ENCODE results near the gene OR4D2.
A peak's percentile ranks its signal among the peaks of the same experiment; 100 is the strongest.
"Not testable (repeated sequence)": the region's sequence is repeated elsewhere in the genome, so short reads cannot be mapped to it uniquely, and the experiment has no call there.

Gene OR4D2

DNA sequence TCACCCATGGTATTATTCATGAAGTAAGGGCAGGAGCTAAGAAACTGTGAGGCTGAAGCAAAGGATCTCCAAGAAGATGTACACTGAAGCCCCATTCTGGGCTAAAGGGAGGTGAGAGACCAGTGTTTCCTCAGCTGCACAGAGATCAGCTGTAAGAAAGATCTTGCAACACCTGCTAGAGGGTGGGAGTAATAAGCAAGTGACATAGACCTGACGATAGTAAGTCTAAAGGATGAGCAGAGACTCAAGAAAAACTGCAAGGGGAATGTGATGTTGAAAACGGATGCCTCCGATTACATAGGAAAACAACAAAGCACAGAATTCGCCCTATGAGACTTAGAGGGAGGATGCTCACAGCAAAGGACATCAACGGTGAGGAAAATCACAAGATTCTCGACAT lies at the start of gene OR4D2:
Gene OR4D2, plus strand, starts transcription at position 301 of the 400 bp plus-strand sequence. CDS start 2,674 bp downstream, outside the sequence.
- DNase-seq (ENCODE audit: low read depth) = no peak

DNA sequence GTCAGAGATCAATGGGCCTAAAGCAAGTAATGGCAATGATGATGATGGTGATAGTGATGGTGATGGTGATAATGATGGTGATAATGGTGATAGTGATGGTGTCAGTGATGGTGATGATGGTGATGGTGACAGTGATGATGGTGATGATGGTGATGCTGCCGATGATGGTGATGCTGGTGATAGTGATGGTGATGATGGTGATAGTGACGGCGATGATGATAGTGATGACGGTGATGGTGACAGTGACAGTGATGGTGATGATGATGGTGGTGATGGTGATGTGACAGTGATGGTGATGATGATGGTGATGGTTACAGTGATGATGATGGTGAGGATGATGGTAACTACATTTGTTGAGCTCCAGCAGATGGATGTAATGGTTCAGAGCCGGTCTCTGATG lies 49.4 kb upstream of the OR4D2 start:
- no peak for DNase-seq (ENCODE audit: low read depth)

DNA sequence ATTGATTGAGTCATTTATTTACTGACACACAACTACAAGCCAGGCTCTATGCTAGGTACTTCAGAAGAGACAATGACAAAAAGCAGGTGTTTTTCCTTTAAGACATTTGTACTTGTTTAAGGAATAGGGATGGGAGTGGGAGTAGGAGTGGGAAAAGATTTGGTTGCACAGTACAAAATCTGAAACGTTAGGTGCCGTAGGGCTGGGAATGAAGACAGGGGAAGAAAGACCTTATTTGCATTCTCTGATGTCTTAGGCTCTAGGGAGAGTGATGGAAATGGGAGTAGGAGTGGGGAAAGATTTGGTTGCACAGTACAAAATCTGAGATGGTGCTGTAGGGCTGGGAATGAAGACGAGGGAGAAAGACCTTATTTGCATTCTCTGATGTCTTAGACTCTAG lies 47.3 kb upstream of the OR4D2 start:
- no peak for DNase-seq (ENCODE audit: low read depth)

DNA sequence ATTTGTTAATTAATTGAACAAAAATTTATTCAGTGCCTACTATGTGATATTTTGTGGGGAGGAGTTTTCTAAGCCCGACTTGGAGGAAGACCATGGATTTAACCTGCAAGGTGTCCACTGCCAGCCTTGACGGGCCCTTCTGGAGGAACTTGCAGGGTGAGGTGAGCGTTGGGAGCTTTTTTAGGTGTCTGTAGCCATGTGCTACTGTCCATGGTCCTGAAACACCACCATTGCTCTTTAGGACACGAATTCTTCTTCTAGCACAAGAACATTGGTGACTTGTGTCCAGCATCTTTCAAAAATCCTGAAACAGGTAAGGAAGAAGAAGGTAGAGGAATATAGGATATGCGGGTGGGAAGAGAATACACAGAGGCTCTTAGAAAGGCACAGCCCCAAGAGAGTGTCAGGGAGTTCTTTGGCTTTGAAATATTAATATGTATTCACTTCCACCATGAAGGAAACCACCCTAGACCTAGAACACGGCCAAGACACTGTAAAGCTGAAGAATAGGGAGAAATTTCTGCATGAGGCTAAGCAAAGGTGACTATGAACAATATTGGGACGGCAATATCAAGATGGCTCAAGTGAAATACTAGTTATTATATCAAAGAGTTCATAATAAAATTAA lies 46.5 kb upstream of the OR4D2 start:
- no peak for DNase-seq (ENCODE audit: low read depth)

DNA sequence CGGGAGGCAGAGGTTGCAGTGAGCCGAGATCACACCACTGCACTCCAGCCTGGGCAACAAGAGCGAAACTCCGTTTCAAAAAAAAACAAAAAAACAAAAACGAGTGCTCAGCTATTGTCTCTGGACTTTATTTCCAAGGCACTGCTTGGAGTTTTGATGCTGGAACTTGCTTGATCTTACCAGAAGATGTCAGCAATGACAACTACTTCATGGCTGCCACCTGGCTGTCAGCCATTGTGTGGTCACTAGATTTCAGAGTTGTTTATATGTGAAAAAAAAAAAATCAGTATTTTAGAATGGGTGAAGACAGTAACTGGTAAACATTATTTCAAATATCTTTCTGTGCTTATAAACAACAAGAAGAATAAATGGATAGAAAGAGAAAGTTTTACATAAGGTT lies 44.9 kb upstream of the OR4D2 start:
- DNase-seq (ENCODE audit: low read depth) = no peak

DNA sequence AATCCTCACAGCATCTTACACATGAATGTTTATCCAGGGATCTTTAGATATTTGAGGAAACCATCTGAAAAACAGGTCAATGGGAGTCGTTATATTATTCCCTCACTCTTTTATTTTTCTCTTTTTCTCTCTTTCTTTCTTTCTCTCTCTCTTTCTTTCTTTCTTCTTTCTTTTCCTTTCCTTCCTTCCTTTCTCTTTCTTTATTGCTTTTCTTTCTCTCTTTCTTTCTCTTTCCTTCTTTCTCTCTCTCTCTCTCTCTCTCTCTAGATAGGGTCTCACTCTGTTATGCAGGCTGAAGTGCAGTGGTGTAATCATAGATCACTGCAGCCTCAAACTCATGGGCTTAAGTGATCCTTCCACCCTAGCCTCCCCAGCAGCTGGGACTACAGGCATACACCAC lies 38.9 kb upstream of the OR4D2 start:
- DNase-seq (ENCODE audit: low read depth) = no peak

DNA sequence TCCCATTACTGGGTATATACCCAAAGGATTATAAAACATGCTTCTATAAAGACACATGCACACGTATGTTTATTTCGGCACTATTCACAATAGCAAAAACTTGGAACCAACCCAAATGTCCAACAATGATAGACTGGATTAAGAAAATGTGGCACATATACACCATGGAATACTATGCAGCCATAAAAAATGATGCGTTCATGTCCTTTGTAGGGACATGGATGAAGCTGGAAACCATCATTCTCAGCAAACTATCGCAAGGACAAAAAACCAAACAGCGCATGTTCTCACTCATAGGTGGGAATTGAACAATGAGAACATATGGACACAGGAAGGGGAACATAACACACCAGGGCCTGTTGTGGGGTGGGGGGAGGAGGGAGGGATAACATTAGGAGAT lies 34.1 kb upstream of the OR4D2 start:
- DNase-seq (ENCODE audit: low read depth) = not testable (repeated sequence)

DNA sequence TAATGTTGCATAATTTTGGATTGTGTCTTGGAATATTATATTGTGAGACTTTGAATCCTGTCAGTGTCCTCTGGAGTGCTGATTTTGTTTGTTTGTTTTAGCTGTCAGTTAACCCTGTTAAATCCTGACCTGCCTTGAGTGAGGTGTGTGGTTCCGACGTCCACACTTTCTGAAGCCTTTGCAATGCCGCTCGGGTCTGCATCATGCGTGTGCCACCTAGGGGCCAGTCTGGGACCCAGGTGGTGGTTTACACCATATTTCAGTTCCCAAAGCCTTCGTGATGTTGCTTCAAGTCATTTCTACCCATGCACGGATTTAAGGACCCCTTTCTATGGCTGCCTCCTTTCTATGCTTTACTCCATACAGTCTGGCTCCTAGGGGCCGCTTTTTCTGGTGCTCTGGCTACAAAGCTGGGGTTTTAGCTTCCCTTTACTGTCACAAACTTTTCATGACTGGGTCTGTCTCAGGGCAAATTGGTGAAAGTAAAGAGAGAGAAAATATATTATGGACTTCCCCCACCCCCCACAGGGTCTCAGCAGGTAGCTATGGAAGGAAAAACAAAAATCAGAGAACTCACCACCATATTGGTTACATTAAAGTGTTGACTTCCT lies 30.0 kb upstream of the OR4D2 start:
- no peak for DNase-seq (ENCODE audit: low read depth)

DNA sequence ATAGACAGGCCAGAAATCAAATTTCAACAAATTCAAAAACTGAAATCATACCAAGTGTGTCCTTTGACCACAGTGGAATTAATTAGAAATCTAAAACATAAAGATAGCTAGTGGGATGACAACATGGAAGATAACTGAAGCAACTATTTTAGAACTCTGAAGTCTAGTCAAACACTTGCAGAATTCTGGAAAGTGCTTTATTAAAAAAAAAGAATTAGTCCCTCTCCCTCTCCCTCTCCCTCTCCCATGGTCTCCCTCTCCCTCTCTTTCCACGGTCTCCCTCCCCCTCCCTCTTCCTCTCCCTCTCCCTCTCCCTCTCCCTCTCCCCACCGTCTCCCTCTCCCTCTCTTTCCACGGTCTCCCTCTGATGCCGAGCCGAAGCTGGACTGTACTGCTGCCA lies 25.3 kb upstream of the OR4D2 start:
- no peak for DNase-seq (ENCODE audit: low read depth)

DNA sequence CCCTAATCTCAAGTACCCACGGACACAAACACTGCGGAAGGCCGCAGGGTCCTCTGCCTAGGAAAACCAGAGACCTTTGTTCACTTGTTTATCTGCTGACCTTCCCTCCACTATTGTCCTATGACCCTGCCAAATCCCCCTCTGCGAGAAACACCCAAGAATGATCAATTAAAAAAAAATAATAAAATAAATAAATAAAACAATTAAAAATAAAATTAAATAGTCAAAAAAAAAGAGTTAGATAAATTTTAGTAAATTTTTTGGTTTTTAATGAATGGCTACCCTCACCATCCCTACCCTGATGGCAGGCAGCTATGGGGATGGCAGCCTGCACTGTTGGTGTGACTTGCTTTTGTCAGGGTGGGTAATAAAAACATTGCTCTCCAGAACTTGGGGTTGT lies 23.4 kb upstream of the OR4D2 start:
- not testable (repeated sequence) for DNase-seq (ENCODE audit: low read depth)

DNA sequence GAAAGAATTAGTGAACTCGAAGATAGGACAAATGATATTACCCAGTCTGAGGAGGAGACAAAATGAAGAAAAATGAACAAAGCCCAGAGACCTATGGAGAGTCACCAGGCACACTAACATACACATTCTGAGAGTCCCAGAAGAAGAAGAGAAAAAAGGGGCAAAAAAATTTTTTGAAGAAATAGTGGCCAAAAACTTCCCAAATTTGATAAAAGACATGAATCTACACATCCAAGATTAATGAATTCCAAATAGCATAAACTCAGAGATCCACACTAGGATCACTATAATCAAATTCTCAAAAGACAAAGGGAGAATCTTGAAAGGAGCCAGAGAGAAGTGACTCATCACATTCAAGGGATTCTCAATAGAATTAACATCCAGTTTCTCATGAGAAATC lies 22.0 kb upstream of the OR4D2 start:
- DNase-seq (ENCODE audit: low read depth) = no peak

DNA sequence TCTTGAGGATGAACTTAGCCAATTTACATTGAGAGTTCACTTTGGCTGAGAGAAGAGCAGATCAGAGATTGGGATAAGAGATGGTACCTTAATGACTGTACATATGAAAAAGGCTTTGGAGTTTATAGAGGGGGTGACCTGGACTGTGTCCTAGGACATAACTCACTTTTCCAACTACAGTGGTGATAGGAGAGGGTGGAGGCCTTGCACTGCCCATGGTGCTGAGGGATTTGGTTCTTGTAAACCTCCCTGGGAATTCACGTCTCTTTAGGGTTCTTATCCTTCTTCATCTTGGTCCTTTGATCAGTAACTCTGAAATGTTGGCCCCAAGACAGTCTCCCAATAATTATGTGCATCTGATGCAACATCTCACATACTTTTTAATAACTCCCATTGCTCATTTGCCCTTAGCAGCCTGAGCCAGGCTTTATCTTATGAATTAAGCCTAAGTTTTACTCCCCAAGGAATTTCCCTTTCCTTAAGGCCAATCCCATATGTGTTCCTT lies 18.8 kb upstream of the OR4D2 start, which contains the start of gene OR4D1:
Gene OR4D1, plus strand, starts transcription at position 455 of the 505 bp plus-strand sequence. CDS start 6,770 bp downstream, outside the sequence.
- no peak for DNase-seq (ENCODE audit: low read depth)

DNA sequence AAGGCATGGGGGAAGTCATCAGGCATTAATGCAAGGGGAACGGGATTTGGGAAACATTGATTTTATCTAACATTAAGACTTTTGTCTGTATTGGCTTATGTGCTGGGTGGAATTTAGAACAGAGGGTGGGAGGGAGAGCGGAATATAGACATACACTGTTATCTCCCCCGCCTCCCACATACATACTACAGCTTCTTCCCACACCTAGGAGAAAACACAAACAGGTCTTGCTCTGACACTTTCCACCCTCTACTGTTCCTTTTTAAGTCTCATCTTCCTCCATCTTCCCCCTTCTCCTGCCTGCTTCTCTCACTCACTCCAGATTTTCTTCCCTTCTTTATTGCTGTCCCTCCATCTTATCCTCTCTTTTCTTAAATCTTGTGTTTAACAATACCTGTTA lies 18.2 kb upstream of the OR4D2 start:
- DNase-seq (ENCODE audit: low read depth) = no peak

DNA sequence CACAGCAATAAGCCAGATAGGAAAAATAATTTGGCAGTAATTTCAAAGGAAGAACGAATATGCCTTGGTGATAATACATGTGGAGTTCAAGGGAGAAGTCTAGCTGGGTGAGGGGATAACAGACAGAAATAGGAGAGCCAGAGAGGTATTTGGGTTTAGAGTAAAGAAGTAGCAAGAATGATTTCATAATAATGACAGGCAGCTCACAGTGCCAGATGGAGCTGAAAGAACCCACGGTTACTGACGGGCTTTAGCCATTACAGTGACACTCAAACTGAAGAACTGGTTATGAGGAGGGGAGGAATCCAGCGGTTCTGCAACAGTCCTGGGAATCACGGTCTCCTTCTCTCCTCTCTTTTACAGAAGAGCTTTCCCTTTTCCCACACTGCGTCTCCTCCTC lies 16.4 kb upstream of the OR4D2 start:
- no peak for DNase-seq (ENCODE audit: low read depth)

DNA sequence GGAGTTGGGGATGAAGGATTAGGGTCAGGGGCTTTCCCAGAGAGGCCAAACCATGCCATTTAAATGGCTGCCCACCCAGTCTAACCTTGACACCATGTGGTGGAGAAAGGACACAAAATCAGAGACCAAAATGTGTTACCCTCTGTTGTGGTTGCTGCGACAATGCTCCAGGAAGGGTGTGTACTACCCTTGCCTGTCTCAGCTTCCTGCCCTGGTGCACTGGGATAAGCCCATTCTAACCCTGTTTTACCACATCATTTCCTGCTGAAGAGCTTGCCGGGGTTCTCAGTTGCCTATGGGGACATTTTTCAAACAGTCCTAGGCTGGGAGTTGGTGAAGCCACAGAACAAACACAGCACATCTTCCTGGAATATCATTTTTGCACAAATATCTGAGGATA lies 13.7 kb upstream of the OR4D2 start:
- DNase-seq (ENCODE audit: low read depth) = no peak

DNA sequence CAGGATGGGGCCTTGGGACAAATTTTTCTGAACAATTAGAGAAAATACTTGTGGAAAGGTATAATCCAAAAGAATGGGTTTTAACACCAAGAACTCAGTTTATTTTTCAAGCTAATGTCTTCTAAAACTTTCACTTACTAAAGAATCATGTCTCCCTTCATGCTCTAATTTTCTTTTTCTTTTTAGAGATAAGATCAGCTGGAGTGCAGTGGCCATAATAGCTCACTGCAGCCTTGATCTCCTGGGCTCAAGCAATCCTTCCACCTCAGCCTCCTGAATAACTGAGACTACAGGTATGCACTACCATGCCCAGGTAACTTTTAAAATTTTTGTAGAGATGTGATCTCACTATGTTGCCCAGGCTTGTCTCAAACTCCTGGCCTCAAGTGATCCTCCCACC lies 13.1 kb upstream of the OR4D2 start:
- no peak for DNase-seq (ENCODE audit: low read depth)

DNA sequence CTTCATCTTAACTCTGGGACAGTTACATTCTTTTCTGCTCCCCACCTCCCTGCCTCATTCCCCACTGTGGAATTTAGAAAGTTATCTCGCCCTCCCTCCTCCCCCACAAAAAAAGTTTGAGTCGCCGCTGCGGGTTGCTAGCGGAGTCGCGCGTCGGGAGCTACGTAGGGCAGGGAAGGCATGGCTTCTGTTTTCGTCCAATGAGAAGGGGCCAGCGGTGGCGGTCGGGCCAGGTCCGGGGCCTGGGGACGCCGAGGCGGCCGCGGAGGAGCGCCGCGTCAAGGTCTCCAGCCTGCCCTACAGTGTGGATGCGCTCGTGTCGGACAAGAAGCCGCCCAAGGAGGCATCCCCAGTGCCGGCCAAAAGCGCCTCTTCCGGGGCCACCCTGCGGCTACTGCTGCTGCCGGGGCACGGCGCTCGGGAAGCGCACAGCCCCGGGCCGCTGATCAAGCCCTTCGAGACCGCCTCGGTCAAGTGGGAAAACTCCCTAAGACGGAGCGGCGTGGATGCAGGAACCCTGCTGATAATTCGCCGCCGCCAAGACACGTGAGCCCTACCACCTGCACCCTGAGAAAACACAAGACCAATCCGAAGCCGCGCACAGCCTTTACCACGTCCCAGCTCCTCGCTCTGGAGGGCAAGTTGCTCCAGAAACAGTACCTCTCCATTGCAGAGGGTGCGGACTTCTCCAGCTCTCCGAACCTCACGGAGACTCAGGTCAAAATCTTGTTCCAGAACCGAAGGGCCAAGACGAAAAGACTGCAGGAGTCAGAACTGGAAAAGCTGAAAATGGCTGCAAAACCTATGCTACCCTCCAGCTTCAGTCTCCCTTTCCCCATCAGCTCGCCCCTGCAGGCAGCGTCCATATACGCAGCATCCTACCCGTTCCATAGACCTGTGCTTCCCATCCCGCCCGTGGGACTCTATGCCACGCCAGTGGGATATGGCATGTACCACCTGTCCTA lies 9.7 kb upstream of the OR4D2 start:
- DNase-seq (ENCODE audit: low read depth) = peak; percentile 32

DNA sequence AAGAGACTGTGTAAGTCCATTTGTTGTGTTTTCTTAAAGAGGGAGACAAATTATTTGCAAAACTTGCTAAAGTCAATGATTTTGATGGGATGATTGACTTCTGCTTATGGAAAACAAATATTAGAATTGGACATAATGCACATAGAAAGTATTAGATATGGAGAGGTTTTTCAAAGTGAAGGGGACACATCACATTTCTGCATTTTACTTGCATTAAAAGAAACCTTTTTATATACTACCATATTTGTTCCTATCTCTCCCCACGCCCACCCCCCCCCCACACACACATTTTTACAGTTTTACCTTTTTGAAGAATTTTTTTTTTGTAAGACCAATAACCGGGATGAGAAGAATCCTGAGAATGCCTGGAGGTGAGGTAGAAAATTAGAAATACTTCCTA lies 8.6 kb upstream of the OR4D2 start:
- DNase-seq (ENCODE audit: low read depth) = no peak

DNA sequence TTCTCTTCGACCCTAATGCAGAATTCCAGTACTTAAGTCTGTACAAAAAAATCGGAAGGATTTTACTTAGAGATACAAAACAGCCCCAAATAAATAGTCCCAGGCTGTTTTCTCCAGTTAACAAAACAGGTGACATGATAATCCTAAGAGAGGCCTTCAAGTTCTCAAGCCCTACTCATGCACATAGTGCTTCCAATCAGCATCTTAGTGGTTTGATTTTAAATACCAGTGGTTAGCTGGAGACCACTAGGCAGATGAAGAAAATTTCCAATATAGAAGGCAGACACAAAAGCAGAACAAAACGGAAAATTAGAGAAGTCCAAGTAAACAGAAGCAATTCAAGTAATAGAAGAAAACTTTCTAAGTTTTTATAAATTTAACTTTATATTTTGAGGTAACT lies 5.2 kb upstream of the OR4D2 start:
- DNase-seq (ENCODE audit: low read depth) = no peak

DNA sequence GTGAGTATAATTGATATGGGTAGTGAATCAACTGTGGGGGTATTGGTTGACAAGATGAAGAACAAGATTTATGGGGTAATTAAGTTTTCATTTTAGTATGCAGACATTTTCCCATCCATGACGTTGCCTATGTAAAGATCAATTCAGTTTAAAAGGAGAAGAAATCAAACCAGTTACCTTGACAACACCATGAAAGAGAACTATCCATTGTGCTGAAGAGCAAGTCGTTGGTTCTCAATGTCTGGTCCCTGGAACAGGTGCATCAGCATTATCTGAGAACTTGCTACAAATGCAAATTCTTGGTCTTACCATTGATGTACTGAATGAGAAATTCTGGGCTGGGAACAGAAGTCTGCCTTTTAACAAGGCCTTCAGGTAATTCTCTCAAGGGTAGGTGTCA lies 801 bp upstream of the OR4D2 start:
- DNase-seq (ENCODE audit: low read depth) = no peak

DNA sequence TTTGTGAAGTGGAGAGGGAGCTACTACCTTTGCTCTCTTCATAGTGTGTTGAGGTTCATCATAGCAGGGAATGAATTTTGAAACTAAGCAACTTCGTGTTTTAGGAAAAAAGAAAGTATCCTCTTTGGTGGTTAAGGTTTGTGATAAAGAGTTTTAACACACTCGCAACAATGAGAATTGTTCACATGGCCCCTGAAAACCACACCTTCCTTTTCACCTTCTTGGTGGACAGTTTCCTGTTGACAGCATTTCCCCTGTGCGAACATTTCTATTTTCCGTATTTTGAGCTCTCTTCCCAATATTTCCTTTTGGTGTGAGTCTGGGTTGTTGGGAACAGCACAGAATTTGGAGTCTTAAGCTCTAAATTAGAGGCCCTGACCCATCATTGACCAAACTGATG lies 3.8 kb downstream of the OR4D2 start:
- no peak for DNase-seq (ENCODE audit: low read depth)

DNA sequence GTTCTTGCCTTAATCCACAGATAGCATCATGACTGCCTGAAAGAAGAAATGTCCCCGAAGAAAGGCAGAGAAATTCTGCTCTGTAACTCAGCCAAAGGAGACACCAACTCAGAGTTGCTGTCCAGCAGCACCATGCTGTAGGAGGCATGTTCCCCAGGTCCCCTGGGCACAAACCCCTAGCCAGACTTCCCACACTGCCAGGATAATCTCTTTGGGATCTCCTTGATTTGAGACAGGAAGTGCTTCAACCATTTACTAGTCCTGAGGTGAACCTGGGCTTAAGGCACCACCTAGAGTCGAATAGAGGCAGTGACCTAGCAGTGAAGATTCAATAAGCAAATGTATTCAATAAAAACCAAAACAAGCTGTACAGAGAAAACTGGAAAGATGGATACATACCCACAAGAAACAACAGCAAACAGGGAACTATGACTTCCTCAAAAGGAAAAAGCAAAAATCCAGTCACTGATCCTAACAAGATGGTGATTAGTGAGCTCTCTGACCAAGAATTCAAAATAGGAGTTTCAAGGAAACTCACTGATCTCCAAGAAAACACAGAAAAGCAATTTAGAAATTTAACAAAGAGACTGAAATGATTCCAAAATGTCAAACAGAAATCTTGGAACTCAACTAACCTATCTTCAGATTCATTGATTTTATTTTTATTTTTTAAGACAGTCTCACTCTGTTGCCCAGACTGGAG lies 5.7 kb downstream of the OR4D2 start:
- DNase-seq (ENCODE audit: low read depth) = no peak
